Inflammatory macrophage treated with lipopolysaccharide for 4 hours (primary cell): ENCODE data around the gene FBXL16.
"Not testable (repeated sequence)": the region's sequence is repeated elsewhere in the genome, so short reads cannot be mapped to it uniquely, and the experiment has no call there.

ENCODE experiments used
- DNase-seq: peaks from one replicate; pipeline ENCODE4 v3.0.0-alpha.2; 2020

Gene FBXL16, protein sequence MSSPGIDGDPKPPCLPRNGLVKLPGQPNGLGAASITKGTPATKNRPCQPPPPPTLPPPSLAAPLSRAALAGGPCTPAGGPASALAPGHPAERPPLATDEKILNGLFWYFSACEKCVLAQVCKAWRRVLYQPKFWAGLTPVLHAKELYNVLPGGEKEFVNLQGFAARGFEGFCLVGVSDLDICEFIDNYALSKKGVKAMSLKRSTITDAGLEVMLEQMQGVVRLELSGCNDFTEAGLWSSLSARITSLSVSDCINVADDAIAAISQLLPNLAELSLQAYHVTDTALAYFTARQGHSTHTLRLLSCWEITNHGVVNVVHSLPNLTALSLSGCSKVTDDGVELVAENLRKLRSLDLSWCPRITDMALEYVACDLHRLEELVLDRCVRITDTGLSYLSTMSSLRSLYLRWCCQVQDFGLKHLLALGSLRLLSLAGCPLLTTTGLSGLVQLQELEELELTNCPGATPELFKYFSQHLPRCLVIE

DNA sequence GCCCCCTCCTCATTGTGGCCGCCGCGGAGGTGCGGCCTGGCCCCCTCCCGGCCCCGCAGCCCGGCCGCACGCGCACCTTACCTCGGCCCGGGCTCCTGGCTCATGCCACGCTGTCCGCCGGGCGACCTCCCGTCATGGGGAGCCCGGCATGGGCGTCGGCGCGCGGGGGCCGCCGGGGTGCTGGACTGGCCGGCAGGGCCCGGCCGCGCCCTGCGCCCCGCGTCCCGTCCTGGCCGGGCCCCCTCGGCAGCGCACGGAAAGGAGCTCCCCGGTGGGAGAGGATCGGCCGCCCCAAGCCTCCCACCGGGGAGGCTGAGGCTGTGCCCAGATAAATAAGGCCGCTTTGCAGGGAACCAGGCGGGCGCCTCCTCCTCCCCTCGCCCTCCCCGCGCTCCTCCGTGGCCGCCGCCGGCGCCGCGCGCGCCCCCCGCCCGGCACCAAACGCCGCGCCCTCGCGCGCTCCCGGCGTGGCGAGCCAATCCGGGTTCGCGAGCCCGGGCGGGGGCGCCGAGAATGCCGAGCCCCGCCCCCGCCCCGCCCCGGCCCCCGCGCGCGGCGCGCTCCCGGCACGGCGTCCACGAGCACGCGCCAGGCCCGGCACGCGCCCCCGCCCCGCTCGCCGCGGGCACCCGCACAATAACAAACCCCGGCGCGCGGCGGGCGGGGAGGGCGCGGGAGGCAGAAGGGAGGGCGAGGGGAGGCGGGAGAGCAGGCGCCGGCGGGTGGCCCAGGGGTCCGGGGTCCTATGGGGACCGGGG is at the start of gene FBXL16:
Gene FBXL16 (minus strand): TSS at position 371 of the 758 bp plus-strand sequence. CDS start 8,396 bp downstream, outside the sequence.
- no peak for DNase-seq

DNA sequence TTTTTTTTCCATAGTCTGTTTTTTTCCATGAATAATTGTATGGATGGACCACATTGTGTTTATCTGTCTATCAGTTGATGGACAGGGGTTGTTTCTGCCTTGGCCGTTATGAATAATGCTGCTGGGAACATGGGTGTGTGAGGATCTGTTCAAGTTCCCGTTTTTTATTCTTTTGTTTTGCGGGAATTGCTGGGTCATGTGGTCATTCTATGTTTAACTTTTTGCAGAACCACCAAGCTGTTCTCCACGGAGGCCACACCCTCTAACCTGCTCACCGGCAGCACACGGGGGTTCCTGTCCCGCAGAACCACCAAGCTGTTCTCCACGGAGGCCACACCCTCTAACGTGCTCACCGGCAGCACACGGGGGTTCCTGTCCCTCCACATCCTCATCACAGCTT is 49.1 kb upstream of the FBXL16 start:
- DNase-seq = peak; percentile 56

DNA sequence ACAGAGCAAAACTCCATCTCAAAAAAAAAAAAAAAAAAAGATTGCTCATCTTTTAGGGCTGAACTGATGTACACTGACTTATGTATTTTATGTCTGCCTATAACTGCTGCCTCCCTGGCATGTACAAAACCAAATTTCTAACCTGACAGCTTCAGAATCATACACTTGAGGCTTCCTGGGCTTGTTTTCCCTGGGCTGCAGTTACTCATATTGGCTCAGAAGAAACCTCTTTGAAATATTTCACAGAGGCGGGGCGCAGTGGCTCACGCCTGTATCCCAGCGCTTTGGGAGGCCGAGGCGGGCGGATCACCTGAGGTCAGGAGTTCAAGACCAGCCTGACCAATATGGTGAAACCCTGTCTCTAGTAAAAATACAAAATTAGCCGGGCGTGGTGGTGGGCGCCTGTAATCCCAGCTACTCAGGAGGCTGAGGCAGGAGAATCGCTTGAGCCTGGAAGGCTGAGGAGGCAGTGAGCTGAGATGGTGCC is 48.6 kb upstream of the FBXL16 start:
- DNase-seq = not testable (repeated sequence)

DNA sequence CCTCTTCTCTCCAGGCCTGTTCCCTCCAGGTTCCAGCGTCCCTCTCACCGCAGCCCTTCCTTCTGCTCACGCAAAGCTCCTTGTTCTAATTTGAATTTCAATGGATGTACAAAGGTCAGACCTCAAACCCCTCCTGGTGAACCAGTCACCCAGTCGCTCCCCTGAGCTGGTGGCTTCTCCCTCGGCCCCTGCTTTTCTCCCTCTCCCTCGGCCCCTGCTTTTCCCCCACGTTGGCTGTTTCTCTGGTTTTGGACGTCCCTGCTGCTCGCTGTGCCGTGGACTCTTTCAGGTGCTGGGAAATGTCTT is 46.4 kb upstream of the FBXL16 start:
- no peak for DNase-seq

DNA sequence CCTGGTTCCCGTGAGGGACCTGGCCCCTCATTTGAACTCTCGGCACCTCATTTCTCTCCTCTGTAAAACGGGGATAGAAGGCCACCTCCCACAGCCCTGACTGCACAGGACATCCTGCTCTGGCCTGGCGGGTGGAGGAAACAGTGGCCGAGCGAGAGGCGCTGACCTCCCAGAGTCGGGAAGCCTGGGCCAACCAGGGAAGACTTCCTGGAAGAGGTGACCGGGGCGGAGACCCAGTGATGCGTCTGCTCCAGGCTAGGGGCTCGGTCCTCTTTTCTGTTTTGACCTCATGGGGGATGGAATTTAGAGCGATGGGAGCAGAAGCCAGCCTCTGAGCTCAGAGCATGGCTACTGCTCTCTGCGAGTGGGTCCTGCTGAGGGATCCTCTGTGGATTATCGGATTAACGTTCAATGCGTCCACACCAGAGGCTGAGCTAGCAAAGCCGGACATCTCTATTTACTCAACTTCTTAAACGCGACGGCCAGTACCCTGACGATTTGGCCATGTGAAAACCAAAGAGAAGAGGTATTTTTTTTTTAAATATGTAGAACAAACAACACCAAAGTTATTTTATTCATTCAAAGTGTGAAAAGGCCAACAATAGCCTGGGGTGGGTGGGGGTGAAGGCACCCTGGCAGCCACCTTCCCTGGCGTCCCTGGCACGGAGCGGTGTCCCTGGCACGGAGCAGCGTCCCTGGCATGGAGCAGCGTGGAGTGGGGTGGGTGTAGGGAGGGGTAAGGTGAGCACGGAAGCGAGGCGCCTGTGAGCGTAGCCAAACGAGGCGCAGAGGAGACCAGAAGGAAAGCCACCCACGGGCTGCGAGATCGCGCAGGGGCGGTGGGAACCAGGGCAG is 45.8 kb upstream of the FBXL16 start:
- DNase-seq = no peak

DNA sequence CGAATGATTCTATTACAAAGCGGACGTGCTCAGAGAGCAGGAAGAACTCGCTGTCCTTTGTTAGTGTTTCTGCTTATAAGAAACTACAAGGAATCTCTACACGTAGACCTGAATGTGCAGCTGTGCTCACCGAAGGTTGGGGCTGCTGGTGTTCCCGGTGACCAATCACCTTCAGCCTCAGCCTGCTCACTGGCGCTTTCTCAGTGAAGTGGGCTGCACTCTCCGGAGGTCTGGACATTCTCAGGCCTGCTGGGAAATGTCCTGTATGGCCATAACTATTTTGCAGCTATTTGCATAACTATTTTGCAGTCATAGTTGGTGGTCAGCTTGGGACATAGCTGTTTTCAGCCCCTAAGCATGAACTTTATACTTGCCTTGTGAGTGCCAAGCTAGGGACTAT is 44.9 kb upstream of the FBXL16 start:
- no peak for DNase-seq

DNA sequence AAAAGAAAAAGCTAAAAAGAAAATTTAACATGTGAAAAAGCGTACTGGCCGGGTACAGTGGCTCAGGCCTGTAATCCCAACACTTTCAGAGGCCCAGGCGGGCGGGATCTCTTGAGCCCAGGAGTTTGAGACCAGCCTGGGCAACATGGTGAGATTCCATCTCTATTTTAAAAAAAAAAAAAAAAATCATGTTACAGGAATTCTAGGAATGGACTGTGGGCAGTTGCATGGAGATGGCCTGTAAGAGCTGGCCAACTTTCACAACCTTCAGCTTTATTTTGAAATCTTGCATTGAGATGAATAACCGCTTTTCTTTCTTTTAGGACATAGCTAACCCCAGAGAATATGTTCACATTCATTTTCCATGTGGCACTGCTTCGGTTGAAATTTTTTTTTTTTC is 43.4 kb upstream of the FBXL16 start:
- DNase-seq = no peak

DNA sequence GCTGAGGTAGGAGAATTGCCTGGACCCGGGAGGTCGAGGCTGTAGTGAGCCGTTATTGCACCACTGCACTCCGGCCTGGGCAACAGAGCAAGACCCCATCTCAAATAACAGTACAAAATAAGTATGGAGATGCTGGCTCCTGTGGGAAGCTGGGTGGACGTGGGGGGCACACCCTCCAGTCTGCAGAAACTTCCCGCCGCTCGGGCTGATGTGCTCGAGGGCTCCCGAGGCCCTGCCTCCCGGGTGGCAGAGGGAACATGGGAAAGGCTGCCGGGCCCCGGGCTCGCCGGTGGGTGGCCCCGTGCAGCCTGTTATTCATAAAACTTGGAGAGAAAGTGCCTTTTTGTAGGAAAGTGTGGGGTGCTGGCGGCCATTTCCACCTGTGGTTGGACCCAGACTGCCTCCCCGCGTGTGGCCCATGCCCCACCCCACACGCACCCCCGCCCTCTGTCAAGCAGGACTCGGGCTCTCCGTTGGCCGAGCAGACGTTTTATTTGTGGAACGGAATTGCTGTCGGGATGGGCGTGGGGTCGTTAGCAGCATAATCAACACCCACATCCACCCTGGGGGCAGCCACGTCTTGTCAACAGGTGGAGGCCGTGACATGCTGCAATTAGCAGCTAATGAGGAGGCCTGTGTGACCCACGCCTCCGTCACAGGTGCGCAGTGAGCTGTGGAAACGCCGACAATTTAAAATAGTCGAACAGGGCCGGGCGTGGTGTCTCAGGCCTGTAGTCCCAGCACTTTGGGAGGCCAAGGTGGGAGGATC is 42.6 kb upstream of the FBXL16 start:
- DNase-seq = no peak

DNA sequence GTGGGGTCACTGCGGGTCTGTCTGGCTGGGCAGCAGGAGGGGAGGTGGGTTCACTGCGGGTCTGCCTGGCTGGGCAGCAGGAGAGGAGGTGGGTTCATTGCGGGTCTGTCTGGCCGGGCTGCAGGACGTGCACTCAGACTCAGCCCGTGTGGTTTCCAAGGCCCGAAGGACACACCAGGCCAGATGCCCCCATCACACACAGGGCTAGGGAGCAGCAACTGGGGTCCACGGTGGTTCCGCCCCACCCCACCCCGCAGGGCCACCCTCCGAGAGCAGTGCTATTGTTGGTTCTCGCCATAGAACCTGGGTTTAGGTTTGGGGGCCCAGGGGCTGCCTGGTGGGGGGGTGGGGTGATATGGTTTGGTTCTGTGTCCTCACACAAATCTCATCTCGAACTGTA is 41.0 kb upstream of the FBXL16 start:
- no peak for DNase-seq

DNA sequence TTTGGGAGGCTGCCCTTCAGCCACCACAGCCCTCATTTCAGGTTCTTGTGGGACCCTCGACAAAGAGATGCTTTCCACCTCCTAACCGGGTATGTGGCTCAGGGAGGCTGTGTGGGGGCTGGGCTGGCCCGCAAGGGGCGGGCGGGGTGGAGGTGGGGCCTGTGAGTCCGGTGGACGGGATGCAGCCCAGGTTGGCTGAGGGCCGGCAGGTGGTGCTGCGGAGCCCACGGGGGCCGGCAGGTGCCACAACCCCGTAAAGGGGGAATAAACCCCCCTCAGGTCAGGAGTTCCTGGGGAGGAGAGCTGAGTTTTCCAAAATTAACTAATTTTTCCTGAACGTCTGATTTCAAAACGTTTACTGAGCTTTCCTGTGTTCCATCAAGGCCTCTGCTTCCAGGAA is 40.1 kb upstream of the FBXL16 start:
- no peak for DNase-seq

DNA sequence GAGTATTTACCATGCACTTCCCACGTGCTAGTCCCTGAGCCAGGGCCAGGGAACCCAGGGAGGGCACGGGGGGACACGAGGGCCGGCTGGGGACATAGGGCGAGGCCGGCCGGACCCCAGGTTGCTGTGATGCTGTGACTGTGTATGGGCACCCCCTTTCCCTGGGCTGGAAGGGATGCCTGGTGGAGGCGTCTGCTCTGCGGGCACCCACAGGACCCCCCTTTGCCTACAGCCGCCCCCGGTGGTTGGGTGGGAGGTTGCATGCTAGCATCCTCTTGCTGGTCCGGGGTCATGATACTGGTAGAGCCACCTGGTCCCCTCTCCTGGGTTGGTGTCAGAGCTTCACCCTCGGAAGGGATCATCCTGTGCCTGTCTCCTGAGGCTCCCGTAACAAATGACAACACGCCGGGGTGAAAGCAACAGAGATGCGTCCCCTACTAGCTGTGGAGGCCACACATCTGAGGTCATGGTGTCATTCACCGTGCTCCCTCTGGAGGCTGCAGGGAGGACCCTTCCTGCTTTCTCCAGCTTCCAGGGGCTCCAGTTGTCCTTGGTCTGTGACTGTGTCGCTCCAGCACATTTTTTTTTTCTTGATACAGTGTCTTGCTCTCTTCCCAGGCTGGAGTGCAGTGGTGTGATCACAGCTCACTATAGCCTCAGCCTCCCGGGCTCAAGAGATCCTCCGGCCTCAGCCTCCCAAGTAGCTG is 38.3 kb upstream of the FBXL16 start:
- DNase-seq = no peak

DNA sequence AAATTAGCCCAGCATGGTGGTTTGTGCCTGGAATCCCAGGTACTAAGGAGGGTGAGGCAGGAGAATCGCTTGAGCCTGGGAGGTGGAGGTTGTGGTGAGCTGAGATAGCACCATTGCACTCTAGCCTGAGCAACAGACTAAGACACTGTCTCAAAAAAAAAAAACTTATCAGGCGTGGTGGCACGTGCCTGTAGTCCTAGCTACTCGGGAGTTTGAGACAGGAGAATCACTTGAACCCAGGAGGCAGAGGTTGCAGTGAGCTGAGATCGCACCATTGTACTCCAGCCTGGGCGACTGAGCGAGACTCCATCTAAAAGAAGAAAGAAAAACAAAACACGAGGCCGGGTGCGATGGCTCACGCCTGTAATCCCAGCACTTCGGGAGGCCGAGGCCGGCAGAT is 37.3 kb upstream of the FBXL16 start:
- not testable (repeated sequence) for DNase-seq

DNA sequence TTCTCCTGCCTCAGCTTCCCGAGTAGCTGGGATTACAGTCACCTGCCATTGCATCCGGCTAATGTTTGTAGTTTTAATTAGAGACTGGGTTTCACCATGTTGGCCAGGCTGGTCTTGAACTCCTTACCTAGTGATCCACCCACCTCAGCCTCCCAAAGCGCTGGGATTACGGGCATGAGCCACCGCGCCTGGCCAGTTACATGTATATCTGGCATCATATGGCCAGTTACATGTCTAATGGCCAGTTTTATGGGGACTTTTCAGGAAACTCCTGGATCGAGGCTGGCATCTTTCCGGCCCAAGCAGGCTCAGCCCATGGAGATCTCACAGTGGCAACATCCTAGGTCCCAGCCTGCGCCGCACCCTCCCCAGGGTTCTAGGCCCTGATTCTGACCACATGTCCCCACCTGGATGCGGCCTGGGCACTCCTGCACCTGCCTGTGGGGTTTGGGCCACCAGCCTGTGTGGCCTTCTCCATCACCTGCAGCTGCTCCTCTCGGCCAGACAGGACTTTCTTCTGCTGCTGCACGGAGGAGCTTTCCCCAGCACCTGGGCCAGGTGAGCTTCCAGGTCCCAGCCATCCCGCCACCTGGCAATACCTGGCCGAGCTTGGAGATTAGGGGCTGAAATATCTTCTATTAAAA is 36.5 kb upstream of the FBXL16 start:
- no peak for DNase-seq

DNA sequence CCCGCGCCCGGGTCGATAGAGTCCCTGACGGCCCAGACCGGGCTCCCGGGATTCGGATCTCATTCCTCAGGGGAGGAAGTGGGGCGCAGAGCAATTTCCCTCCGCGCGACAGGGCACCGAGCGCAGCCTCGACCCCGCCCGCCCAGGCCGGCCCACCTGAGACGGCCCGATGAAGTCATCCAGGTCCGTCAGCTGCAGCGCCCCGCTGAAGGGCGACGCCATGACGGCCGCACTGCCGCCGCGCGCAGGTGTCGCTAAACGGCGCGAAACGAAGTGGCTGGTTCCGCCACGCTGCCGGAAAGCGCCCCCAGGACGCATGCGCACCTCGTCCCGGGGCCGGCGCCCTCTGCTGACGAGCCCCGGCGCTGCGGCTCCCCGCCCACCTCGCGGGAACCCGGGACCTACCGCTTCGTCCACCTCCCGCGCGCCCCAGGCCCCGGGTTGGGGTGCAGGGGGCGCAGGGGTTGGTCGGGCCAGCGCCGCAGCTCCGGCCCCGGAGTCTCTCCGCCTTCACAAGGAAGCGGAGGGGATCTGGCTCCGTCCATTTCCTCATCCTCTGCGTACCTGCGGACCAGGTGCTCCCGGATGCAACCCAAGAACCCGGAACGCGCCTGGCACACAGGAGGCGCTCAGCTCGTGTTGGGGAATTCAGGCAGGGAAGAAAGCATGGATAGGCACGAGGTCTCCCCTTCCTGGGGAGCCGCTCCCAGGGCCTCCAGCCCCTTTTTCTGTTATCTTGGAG is 35.3 kb upstream of the FBXL16 start, which contains the start of gene CIAO3:
Gene CIAO3 (minus strand): TSS at position 234 of the 742 bp plus-strand sequence. CDS start 12 bp downstream, at position 222.
- peak; percentile 85 for DNase-seq

DNA sequence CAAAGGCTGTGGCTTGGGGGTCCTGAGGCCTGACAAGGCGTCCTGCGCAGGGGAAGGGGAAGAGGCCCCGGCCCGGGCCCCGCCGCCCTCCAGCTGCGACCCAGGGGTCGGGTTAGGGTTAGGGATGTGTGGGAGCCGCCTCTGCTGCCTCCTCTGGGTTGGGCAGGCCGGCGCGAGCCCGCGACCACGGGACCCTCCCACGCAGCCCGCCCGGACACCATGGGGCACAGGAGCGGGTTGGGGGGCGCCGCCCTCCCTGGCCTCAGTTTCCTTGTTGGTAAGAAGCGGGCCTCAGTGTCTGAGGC is 34.8 kb upstream of the FBXL16 start:
- DNase-seq = no peak

DNA sequence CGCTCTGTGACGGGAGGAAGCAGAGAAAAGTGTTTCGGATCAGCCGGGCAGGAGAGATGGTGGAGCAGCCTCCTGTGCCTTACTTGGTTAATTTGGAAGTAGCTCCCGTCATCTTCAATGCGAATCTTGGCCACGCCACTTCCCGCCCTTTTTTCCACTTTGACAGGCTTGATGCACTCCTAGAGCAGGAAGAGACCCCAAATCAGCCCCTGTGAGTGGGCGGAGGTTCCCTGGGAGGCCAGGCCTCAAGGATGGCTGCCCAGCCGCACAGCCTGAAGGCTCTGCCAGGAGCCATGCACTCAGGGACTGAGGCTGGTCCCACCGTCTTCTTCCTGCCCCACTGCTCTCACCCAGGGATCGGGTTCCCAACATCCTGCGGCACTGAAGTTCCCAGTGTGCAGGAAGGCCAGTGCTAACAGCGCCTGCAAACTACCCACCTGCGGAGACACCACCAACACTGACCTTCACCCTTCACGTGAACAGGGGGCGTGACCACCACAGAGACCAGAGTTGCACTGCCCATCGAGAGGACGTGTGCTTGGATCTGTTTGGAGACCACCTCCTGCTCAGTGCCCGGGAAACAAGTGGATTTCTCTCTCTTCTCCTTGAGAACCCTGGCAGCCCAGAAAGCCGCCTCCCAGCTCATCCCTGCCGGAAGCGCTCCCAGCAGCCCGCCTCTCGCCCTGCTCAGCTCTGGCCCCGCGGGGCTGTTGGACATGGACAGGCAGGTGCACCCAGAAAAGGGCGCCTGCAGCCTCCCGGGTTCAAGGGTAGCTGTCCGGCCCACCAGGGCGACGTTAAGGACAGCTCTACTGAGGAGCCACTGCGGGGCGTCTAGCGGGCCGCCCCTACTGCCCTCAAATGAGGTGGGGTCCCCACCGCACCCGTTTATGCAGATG is 34.2 kb upstream of the FBXL16 start:
- DNase-seq = no peak

DNA sequence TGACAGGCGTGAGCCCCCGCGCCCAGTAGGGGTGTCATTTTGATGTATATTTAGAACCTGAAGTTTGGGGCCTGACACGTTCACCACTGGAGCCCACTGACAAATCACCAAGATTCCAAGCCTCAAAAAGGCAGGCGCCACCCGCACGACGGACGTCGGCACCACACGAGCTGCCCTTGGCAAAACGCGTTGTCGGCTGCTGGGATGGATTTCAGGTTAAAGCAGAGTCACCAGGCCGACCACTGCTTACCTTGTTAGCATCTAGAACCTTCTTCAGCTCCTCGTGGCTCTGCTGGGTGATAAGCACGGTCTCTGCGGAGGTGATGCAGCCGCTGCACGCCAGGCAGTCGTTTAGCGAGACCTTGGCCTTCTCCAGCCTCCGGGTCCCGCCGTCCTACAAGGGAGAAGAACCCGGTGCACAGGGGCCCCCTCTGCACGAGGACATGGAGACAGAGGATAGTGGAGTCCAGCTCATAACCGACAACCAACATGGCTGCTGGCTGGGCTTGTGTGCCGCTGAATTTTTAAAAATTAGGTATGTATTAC is 31.4 kb upstream of the FBXL16 start:
- no peak for DNase-seq

DNA sequence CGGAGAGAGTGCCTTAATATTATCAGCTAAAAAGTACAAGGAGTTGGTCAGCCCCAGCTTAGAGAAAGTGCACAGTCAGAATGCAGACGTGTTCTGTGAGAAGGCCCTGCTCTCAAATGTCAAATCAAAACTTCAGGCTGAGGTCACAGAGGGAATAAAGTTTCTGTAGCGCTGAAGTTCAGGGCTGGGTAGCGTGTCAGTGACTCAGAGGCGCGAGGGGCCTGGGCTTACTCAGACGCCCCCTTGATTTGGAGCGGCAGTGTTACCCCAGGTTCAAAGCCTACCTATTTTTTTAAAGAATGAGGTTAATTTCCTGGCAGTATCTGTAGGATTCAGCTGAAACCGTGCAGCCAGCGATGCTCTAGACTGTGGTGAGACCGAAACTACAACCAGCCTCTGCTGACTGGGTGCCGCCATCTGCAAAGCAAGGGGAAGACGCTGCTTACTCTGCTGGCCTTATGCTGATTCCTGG is 30.4 kb upstream of the FBXL16 start:
- DNase-seq = no peak
